NOMO-1 treated with DMSO at 0.1 percent for 48 hours (cell line): Measurements from ENCODE around the gene STYXL1.

Experiments used
- DNase-seq: peaks from one replicate; lab custom pipeline; 2025; ENCODE audit not compliant: unreplicated experiment; lab: John Stamatoyannopoulos, UW

STYXL1 gene

GRCh38 chr7:75981453-75982305, 66.1 kb downstream of the STYXL1 start:
- DNase-seq: no peak

DNA sequence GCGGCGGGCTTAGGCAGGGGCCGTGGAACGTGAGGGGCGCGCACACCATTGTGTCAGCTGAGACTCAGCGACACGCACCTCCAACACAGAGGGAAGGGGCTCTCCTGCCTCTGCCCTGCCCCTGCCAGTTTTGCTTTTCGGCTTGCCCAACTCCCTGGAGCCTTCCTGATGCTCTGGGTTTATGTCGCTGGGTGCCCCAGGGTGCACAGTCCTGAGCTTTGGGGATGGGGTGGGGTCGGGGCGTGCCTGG, 66.7 kb downstream of the STYXL1 start:
- no peak for DNase-seq

- DNase-seq: no peak
These were observed 67.2 kb downstream of the STYXL1 start for GRCh38 chr7:75980430-75981202.

DNA sequence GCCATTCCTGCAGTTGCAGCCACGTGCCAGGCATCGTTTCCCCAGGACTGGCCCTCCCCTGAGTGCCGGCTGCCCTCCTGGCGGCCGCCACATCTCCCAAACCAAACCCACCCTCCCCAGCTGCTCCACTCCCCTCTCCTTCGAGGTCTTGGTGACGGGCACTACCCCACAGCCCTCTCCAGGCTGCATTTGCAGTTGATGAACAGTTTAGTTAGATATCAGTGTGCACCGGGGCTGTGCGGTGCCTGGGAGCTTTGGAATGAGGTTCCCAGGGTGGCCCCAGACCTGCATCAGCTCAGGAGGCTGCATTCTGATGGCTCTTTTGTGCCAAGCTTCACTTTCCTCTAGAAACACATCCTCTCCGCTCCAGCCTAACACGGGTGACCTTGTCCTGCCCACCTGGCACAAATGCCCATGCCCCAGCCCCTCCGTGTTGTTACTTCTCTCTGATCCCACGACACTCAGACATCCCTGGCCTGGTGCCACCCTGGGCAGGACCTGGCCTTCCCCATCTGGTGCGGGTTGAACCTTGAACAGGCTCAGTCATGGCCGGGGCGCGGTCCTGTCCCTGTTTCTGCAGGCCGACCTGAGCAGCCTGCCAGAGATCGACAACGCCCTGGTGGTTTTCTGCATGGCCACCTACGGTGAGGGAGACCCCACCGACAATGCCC, 67.9 kb downstream of the STYXL1 start:
- no peak for DNase-seq

DNA sequence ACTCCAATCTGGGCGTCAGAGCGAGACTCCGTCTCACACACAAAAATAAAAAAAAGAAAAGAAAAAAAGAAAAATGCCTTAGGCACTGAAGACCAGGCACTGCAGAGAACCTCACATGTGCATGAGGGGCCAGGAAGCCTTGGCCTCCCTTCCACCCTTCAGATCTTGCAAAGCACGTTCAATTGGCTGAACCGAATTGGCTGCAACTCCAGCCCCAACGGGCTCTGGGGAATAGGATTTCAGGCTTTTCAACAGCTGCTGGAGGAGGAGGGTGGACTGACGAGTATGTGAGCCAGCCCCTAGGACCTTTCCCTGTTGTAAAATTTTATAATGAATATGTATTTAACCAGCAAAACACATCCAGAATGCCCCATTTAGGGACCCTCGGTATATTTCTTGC, 70.1 kb downstream of the STYXL1 start:
- DNase-seq: no peak

- DNase-seq: peak; percentile 34
These were observed 75.6 kb downstream of the STYXL1 start for GRCh38 chr7:75971961-75972763.

GRCh38 chr7:75971309-75971960, 76.4 kb downstream of the STYXL1 start:
- no peak for DNase-seq

- DNase-seq: no peak
These were observed 77.9 kb downstream of the STYXL1 start for GRCh38 chr7:75969704-75970498.

DNA sequence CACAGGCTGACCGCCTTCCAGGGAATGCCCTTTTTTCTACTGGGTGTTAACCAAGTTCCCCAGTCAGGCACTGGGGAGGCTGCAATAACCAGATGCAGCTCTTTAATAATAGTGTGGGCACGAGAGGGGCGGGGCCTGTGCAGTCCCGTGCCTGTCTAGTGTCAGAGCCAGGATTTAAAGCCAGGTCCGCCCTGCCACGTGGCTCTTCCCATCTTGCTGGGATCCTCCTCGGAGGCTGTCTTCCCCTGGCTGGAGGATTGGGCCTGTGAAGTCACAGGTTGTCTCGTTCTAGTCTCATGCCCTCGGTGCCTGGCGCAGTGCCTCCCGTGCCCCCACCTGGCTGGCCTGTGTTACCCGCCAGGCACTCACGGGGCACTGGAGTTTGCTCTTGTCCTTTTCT, 78.6 kb downstream of the STYXL1 start:
- DNase-seq: no peak

DNA sequence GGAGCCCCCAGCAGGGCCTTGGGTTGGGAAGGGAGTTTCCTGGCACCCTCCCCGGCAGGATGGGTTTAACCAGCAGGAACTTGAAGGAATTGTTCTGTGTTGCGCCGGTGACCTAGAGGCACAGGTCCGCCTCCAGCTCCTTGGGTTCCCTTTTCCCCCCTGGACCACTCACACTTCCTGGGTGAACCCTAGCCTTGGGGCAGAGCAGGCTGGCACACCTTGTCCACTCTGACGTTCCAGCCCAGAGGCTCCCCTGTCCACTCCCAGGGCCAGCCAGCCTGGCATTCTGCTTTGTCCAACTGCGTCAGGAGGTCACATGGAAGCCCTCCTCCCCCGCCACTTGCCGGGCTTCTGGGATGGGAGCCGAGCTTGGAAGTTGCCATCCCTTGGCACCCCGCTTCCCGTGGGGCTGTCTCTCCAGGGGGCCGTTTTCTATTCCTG, 79.2 kb downstream of the STYXL1 start:
- no peak for DNase-seq

GRCh38 chr7:75968012-75968411, 79.8 kb downstream of the STYXL1 start:
- no peak for DNase-seq

GRCh38 chr7:75967487-75967997, 80.3 kb downstream of the STYXL1 start:
- DNase-seq: peak; percentile 63

DNA sequence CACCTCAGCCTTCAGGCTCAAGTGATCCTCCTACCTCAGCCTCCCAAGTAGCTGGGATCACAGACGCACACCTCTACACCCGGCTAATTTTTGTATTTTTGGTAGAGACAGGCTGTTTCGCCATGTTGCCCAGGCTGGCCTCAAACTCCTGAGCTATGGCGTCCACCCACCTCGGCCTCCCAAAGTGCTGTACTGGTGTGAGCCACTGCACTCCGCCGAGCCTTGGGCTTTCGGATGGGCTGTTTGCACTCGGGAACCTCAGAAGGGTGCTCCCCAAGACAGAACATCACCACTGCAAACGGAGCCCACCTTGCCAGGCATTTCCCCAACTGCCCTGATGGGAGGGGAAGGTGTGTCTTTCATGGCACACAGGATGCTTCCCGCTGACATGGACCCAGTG, 80.7 kb downstream of the STYXL1 start:
- DNase-seq: no peak

DNA sequence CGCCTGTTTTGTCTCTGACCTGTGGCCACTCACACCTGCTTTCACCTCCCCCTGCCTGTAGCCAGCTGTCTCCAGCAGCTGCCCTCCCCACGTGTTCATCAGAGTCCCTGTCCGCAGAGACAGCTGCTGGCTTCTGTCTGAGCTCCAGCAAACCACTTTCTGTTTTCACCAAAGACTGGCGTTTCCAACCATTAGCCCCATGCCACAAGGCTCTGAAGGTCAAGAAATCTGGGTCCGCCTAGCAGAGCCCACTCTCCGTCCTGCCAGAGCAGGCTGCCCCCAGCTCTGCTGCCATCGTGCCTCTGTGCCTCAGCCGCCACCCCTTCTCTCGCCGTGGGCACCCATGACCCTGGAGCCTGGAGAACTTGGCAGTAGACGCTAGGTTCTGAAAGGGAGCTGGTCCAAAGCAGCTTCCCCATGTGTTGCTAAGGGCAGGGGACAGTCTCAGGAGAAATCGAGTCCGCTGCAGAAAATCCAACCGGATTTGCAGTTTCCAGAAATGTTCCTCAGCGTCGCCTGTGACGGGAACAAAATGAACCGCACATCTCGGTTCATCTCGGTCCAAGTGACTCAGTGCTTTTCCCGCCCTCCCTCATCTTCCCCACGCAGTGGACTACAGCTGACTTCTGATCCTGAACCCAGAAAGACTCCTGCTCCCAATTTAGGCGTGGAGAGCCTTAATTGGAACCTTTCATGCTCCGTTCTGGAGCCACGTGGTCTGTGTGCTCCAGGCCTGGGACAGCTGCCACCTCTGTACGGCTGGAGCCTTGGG, 81.4 kb downstream of the STYXL1 start:
- DNase-seq: no peak

DNA sequence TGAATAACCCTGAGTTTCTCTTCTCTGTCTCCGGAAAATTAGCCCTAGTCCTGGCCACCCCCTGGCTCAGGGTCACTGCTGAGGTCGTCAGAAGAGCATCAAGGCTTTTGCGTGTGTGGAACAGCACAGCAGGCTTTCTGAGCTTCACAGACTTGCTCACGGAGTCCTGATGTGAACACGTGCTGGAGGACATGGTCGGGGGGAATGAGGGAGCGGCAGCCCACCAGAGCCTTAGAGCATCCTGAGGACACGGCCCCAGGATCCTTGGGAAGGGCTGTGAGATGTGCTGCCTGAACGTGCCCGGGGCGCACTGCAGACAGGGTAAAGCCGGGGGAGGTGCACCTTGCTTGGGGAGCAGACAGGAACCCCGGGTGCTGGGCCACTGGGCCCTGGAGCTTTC, 82.2 kb downstream of the STYXL1 start:
- no peak for DNase-seq

- no peak for DNase-seq
These were observed 84.3 kb downstream of the STYXL1 start for GRCh38 chr7:75963381-75963995.

GRCh38 chr7:75962607-75963380, 85.0 kb downstream of the STYXL1 start:
- DNase-seq: no peak

GRCh38 chr7:75961218-75961617, 86.6 kb downstream of the STYXL1 start:
- no peak for DNase-seq
